HCT116 (cell line): ENCODE measurements around the gene KCNK4.

ENCODE experiments used
- CTCF ChIP-seq, 3 experiments: fragments of 200-600 bp in 1 of 3; sonication (generic) in 1 of 3; IDR thresholded peaks in 2 of 3; conservative IDR thresholded peaks in 1 of 3; 2 replicates each; pipeline ENCODE4 v1.5.1; 2012 to 2017; ENCODE audit warnings: low read depth in 2 of 3, low read length in 2 of 3, antibody characterized with exemption in 1 of 3, borderline replicate concordance in 1 of 3, control low read depth in 1 of 3, mild to moderate bottlenecking in 1 of 3, mixed read lengths in 1 of 3, mixed run types in 1 of 3, moderate library complexity in 1 of 3; ENCODE audit not compliant: insufficient read depth in 1 of 3
- POLR2A ChIP-seq: IDR thresholded peaks from 2 replicates; pipeline ENCODE4 v1.7.0; 2011; ENCODE audit warnings: borderline replicate concordance; ENCODE audit not compliant: insufficient read depth, insufficient read length; ENCODE audit errors: extremely low read depth

- no peak for TF ChIP-seq POLR2A
- TF ChIP-seq CTCF (IDR thresholded peaks at IDR 0.05 in 2 of 3, conservative IDR thresholded peaks at IDR 0.05 in 1 of 3; ENCODE audit: borderline replicate concordance in 1 of 3, insufficient read depth in 1 of 3, low read depth in 2 of 3, low read length in 2 of 3), result no peak
These were observed 21.8 kb downstream of the KCNK4 start for GRCh38 chr11:64312947-64313346.
